GM20000 (cell line): ENCODE data around the gene DUSP12.

Source experiments
- DNase-seq: peaks from one replicate; pipeline ENCODE4 v3.0.0; 2012; ENCODE audit warnings: low spot score
- CTCF ChIP-seq: IDR thresholded peaks from 2 replicates; pipeline ENCODE4 v1.5.1; 2012; ENCODE audit warnings: mild to moderate bottlenecking, control low read depth; ENCODE audit errors: extremely low read depth, missing control alignments

The DUSP12 gene

GRCh38 chr1:161738627-161739287 lies 10.8 kb upstream of the DUSP12 start:
- DNase-seq, result peak; percentile 67

GRCh38 chr1:161739865-161740566 lies 9.6 kb upstream of the DUSP12 start:
- DNase-seq, result no peak
- no peak for TF ChIP-seq CTCF

More at GRCh38 chr1:161738627-161739287, 10.8 kb upstream of the DUSP12 start:
- peak; percentile 40 for TF ChIP-seq CTCF

- no peak for TF ChIP-seq CTCF
- no peak for DNase-seq
Observed at GRCh38 chr1:161740921-161741320, 8.7 kb upstream of the DUSP12 start.

- TF ChIP-seq CTCF, result no peak
- DNase-seq, result no peak
Observed at GRCh38 chr1:161743231-161743630, 6.4 kb upstream of the DUSP12 start.

GRCh38 chr1:161747801-161748200 lies 1.8 kb upstream of the DUSP12 start:
- TF ChIP-seq CTCF, result no peak
- DNase-seq, result no peak

GRCh38 chr1:161763522-161764098 lies 14.0 kb downstream of the DUSP12 start:
- peak; percentile 46 for TF ChIP-seq CTCF
- peak; percentile 29 for DNase-seq

- no peak for TF ChIP-seq CTCF
- DNase-seq, result peak; percentile 73
Observed at GRCh38 chr1:161766102-161766981, 16.8 kb downstream of the DUSP12 start, which contains the start of gene ATF6. Gene ATF6 (plus strand): TSS chr1:161766320. CDS start chr1:161766361, 41 bp downstream.
